ENCODE data around the gene TMC4. TPM values are rescaled to one million over a fixed set of nuclear protein-coding genes. Genes with fewer than 3 reads are reported as not detected.
A peak's percentile ranks its signal among the peaks of the same experiment; 100 is the strongest.

The TMC4 gene
- total RNA-seq, 1 donor from 2014 or later, result 0.97 TPM

DNA sequence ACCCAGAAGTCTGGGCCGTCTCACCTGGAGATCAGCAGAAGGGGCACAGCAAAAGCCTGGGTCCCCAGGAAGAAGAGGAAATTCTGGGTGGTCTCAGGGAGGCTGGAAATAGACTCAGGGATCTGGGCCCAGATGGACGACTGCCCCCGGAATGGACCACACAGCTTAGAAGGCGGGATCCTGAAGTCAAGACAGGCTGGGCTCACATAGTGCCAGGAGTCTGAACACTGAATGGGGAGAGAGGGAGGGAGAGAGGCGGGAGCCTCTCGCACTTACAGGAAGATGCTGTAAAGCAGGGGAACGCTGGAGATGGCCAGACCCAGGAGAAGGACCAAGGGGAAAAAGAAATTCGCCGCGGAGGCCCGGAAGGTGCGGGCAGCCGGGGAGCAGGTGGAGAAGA lies 12.1 kb downstream of the TMC4 start:
- intact Hi-C loops (cut with DNase I), result no loop called here
- no peak for ATAC-seq
- DNase-seq (ENCODE audit: missing footprints), result no peak

- no peak for DNase-seq (ENCODE audit: missing footprints)
- ATAC-seq, result no peak
- intact Hi-C loops (cut with DNase I), result no loop called here
These were observed 12.7 kb downstream of the TMC4 start for GRCh38 chr19:54160182-54160811.

- intact Hi-C loops (cut with DNase I), result loop anchor here (1.0 kb wide), 1 partner anchor 22 kb away; the partner anchor contains the start of gene CNOT3
- peak; percentile 95 for ATAC-seq
- DNase-seq (ENCODE audit: missing footprints), result peak; percentile 100
These were observed 13.4 kb downstream of the TMC4 start, which contains the start of gene LENG1 for GRCh38 chr19:54159352-54160181. Gene LENG1, minus strand, starts transcription at chr19:54159721. Its CDS starts 26 bp downstream, at chr19:54159695.

- intact Hi-C loops (cut with DNase I), result loop anchor here (1.0 kb wide), 1 partner anchor 22 kb away; the partner anchor contains the start of gene CNOT3
- no peak for ATAC-seq
- DNase-seq (ENCODE audit: missing footprints), result no peak
These were observed 14.1 kb downstream of the TMC4 start for GRCh38 chr19:54158812-54159351.

DNA sequence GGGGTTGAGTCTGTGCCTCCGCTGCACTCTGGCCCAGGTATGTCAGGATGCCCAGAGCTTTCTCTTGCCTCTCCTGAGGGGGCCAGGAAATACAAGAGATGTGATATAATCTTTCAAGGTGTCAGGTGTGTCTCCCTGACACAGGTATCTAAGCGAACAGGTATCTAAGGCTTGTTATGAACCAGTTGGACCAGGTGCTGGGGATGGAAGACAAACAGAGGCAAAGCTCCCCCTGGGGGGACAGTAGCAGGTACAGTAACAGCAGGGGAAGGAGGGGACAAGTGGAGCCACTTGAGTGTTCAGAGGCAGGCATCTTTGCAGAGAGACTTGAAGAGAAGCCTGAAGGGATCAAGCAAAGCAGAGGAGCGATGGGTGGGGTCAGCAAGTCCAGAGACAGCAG lies 16.0 kb downstream of the TMC4 start:
- DNase-seq (ENCODE audit: missing footprints) (no peak), ATAC-seq (no peak)
- intact Hi-C loops (cut with DNase I), result no loop called here

DNA sequence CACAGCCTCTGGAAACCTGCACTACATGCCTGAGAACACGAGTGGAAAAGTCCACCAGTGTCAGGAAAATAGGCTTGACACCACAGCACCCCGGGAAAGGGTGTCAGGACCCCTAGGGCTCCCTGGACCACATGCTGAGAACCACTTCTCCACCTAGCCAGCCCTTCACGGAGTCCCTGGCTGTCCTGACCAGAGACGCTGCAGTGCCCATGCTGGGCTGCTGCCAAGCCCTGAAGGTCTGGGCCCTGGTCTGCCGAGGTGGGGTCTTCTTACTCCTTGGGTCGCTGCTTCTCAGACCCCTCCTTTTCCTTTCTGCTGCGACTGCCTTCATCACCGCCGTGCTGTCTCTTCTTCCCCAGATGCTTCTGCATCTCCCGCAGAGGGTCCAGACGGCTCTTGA lies 16.5 kb downstream of the TMC4 start:
- intact Hi-C loops (cut with DNase I), result no loop called here
- DNase-seq (ENCODE audit: missing footprints), result no peak
- ATAC-seq, result no peak

DNA sequence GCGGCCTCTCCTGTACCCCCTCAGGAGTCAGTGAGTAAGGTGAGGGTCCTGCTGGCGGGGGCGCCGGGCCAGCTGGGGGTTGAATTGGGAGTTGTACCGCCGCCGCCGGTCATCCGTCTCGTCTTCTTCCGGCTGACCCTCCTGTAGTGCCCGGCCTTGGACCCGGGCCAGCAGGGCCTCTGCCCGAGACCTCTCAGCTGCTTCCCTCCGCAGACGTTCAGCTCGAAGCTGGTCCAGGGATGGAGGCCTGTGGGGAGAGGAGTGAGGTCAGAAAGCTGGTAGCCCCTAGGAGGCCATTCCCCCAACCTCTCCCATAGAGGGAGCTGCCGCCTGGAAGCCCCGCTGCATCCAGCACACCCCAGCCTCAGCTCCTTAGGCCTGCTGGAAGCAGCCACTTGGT lies 17.3 kb downstream of the TMC4 start:
- no peak for DNase-seq (ENCODE audit: missing footprints)
- intact Hi-C loops (cut with DNase I), result no loop called here

DNA sequence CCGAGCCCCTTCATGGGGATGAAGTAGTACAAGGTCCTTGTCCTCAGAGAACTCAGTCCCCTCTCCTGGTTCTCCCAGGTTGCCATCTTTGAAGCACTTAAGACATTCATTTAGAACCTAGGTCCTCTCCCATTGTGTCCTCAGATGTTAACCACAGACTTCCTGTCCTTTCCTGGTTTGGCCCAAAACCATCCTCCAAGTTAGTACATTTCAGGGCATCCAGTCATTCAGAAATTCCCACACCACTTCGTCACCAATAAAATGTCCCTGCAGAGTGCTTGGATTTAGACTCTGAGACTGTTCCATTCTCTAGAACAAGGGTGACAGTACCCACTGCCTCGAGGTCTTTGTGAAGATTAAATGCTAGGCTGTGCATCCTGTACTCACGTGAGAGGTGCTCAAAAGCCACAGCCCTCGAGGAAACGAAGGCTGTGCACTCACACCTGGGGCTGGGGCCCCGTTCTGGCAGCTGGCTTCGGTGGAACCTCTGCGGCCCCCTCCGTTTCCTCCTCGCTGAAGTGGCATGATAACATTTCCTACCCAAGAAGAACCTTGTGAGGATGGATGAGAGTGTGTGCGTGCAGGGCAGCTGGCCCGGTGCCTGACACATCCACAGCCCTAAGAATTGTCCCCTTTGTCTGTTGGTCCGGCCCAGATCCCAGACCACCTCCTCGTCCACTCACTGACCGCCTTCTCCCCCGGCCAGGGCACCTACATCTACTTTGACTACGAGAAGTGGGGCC lies 18.2 kb downstream of the TMC4 start:
- ATAC-seq, result no peak
- no peak for DNase-seq (ENCODE audit: missing footprints)
- intact Hi-C loops (cut with DNase I), result no loop called here

More for the DNA sequence above, 17.3 kb downstream of the TMC4 start:
- no peak for ATAC-seq

DNA sequence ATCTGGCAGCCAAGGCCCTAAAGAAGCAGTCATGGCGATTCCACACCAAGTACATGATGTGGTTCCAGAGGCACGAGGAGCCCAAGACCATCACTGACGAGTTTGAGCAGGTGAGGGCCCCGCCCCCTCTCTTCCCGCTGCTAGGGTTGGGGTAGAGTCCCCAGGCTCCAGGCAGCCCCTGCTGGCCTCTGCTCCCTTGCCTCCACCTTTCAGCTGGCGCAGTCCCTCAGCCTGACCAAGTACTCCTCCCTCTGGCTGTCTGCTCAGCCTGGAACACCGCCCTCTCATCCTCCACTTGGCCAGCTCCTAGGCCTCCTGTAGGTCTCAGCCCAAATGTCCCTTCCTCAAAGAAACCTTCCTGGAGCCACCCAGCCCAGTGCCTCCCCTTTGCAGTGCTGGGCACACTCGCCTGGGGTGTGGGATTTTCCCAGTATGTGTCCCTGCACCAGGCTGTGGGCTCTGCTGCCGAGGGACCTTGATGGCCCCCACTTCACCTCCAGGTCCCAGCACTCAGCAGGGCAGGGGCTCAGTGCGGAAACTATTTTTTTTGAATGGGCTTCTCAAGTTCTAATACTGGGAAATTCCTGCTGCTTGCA lies 19.1 kb downstream of the TMC4 start:
- DNase-seq (ENCODE audit: missing footprints) (no peak), ATAC-seq (peak; percentile 9)
- intact Hi-C loops (cut with DNase I), result no loop called here

DNA sequence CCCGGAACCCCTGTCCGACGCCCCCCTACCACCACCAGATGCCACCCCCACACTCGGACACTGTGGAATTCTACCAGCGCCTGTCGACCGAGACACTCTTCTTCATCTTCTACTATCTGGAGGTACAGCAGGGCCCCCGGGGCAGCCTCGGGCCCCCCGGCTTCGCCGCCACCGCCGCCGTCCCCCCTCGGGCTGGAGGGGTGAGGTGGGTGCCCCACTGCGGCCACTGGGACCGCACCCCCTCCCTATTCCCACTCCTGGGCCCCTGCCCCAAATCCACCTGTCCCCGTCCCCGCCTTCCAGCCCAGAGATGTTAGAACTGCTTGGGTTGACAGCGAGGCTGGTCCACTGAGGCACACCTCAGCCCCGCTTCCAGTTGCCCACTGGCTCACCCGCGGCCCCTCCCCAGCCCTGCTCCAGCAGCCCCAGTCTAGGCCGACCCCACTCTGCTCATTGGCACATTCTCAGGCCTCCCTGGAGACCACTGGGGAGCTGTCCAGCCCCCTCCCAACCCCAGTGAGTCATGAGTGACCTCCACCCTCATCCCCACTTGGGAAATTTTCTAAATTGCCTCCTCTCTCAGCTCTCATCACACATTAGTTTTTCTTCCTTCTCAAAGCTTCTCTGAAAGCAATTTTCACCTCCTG lies 20.0 kb downstream of the TMC4 start:
- DNase-seq (ENCODE audit: missing footprints) (no peak), ATAC-seq (peak; percentile 37)

DNA sequence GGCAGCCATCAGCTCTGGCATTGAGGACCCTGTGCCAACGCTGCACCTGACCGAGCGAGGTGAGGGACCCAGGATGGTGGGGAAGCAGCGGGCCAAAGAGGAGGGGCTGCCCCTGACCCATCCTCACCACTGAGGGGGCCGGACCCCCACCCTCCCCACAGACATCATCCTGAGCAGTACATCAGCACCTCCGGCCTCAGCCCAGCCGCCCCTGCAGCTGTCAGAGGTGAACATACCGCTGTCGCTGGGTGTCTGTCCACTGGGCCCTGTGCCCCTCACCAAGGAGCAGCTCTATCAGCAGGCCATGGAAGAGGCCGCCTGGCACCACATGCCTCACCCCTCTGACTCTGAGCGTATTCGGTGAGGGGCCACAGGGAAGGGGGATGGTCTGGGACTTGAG lies 20.7 kb downstream of the TMC4 start:
- no peak for ATAC-seq
- intact Hi-C loops (cut with DNase I), result no loop called here

More for the DNA sequence above, 20.0 kb downstream of the TMC4 start:
- intact Hi-C loops (cut with DNase I), result no loop called here

GRCh38 chr19:54151362-54152035 lies 21.5 kb downstream of the TMC4 start:
- no peak for ATAC-seq
- intact Hi-C loops (cut with DNase I), result no loop called here
- no peak for DNase-seq (ENCODE audit: missing footprints)

More for the DNA sequence above, 20.7 kb downstream of the TMC4 start:
- DNase-seq (ENCODE audit: missing footprints), result no peak

DNA sequence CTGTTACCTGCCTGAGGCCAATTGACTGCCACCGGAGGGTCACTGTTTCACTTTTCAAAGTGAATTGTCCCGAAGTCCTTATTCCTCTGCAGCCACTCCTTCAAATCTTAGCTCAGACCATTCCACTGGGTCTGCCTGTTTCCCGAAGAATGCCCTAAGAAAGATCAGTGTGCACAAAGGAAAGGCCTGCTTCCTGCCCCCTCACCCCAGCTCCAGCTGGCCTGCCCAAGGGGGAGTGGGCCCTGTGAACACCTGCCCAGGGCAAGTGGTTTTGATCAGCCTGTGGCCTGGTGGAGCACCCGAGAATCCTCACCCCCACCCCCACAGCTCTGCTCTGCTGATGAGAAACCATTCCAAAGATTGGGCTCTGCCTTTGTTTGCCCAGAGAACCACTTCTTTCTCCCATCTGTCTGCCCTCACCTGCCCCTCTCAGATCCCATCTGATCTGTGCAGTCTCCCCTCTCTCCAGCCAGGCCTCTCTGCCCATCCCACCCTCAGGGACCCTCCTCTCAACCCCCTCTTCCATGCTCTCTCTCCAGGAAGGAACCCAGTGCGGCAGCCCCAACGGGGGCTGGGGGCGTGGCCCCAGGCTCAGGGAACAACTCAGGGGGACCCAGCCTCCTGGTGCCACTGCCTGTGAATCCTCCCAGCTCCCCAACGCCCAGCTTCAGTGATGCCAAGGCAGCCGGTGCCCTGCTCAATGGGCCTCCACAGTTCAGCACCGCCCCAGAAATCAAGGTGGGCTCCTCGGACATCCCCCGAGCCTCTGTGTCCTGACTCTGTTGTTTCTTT lies 23.7 kb downstream of the TMC4 start:
- DNase-seq (ENCODE audit: missing footprints) (no peak), ATAC-seq (no peak)
- intact Hi-C loops (cut with DNase I), result no loop called here

- no peak for ATAC-seq
- DNase-seq (ENCODE audit: missing footprints), result no peak
- intact Hi-C loops (cut with DNase I), result no loop called here
These were observed 24.8 kb downstream of the TMC4 start for GRCh38 chr19:54148158-54148557.

DNA sequence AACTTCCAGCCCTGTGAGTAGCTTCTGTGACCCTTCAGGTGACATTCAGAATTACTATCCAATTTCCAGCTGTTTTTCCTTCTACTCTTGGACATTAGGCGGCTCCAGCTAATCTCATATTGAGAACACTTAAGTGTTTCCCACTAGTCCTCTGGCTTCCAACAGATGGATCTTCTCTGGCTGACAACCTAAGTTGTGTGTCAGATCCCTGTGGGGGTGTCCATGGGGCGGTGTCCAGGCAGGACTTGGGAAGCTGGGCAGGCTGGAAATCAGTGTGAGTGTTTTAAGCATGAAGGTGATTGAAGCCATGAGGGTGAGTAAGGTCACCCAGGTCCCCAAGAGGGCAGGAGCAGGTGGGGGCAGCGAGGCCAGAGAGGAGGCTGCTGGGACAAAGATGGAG lies 25.3 kb downstream of the TMC4 start:
- DNase-seq (ENCODE audit: missing footprints), result peak; percentile 81
- intact Hi-C loops (cut with DNase I), result no loop called here
- ATAC-seq, result peak; percentile 83

GRCh38 chr19:54145541-54146158 lies 27.3 kb downstream of the TMC4 start:
- intact Hi-C loops (cut with DNase I), result no loop called here
- DNase-seq (ENCODE audit: missing footprints), result no peak
- no peak for ATAC-seq

All from Right ventricle myocardium inferior (tissue), 1 donor.